Vagina (tissue), 2 donors: ENCODE measurements around the gene IMP3. TPM values are rescaled to one million over a fixed set of nuclear protein-coding genes. Genes with fewer than 3 reads are reported as not detected.
A peak's percentile ranks its signal among the peaks of the same experiment; 100 is the strongest.
"Not testable (repeated sequence)": the region's sequence is repeated elsewhere in the genome, so short reads cannot be mapped to it uniquely, and the experiment has no call there.

Experiments used
- DNase-seq, 2 donors: peaks; one replicate each; pipeline ENCODE4 v3.0.0-alpha.2; 2017; ENCODE audit errors: extremely low spot score in 2 of 2
- H3K27ac ChIP-seq: fragments of 200-600 bp; sonication (generic); one replicate; pipeline ENCODE4 v1.5.1; 2019
- H3K27me3 ChIP-seq: fragments of 200-600 bp; sonication (generic); one replicate; pipeline ENCODE4 v1.5.1; 2019
- H3K36me3 ChIP-seq, 2 donors: fragments of 200-600 bp; sonication (generic); one replicate each; pipeline ENCODE4 v1.5.1; 2017 to 2019
- H3K4me1 ChIP-seq: fragments of 200-600 bp; sonication (generic); one replicate; pipeline ENCODE4 v1.5.1; 2019
- H3K4me3 ChIP-seq, 2 donors: fragments of 200-600 bp; sonication (generic); 1 replicate in 1 of 2; 2 replicates in 1 of 2; pipeline ENCODE4 v1.5.1; 2016 to 2019
- H3K9me3 ChIP-seq: fragments of 200-600 bp; sonication (generic); one replicate; pipeline ENCODE4 v1.5.1; 2019
- CTCF ChIP-seq, 3 experiments: fragments of 450-650 bp in 2 of 3; fragments of 200-600 bp in 1 of 3; sonication (generic) in 1 of 3; IDR thresholded peaks; one replicate each; pipeline ENCODE4 v1.5.1; 2017 to 2019; ENCODE audit warnings: antibody characterized with exemption in 3 of 3, mild to moderate bottlenecking in 2 of 3, moderate library complexity in 2 of 3
- POLR2A ChIP-seq, 2 donors: fragments of 450-650 bp; IDR thresholded peaks; one replicate each; pipeline ENCODE4 v1.6.1; 2017; ENCODE audit warnings: antibody characterized with exemption in 2 of 2, mild to moderate bottlenecking in 2 of 2, moderate library complexity in 2 of 2
- POLR2AphosphoS5 ChIP-seq, 2 donors: sonication (generic); formaldehyde crosslinking; IDR thresholded peaks; one replicate each; pipeline ENCODE4 v1.9.0; 2017; ENCODE audit warnings: antibody characterized with exemption in 2 of 2, mild to moderate bottlenecking in 2 of 2, low read depth in 1 of 2; ENCODE audit not compliant: insufficient read depth in 1 of 2
- intact Hi-C: fragments of 100-400 bp; cut with DNase I; formaldehyde crosslinking; loops from one replicate; pipeline ENCODE4 v1.15.1; 2023
- total RNA-seq: library from RNA; depleted of rRNA; stranded (reverse); fragments of >200 nt; gene quantifications from one replicate; pipeline ENCODE4 v1.2.3, GENCODE V29; 2016

The IMP3 gene
- total RNA-seq, 1 donor from 2014 or later: 109 TPM

GRCh38 chr15:75640483-75641178 is 607 bp upstream of the IMP3 start:
- Histone ChIP-seq H3K27me3 (no peaks in the 10 kb centered on the region), H3K27ac (peak overlapping the region; percentile 89), H3K36me3 (no peaks in the 10 kb centered on the region), H3K4me1 (peaks cover 45% of the 10 kb centered on the region), H3K4me3 (peak overlapping the region; percentile 83 to 94), H3K9me3 (no peaks in the 10 kb centered on the region)
- peak in 1 of 2 donors; percentile 92 for DNase-seq
- TF ChIP-seq POLR2AphosphoS5 (IDR thresholded peaks at IDR 0.05; ENCODE audit: insufficient read depth in 1 of 2, low read depth in 1 of 2) (no peak), POLR2A (IDR thresholded peaks at IDR 0.05) (no peak), CTCF (IDR thresholded peaks at IDR 0.05) (no peak)
- intact Hi-C loops: no loop called here

GRCh38 chr15:75639191-75639708 is 774 bp downstream of the IMP3 start:
- peak in 1 of 2 donors; percentile 90 for DNase-seq
- H3K27ac ChIP-seq: peak overlapping the region; percentile 89
- intact Hi-C loops: loop anchor here (5.0 kb wide), 2 partner anchors 38 to 272 kb away; partner anchors contain the start of gene MAN2C1
- H3K27me3 ChIP-seq: no peaks in the 10 kb centered on the region
- H3K4me1 ChIP-seq: peaks cover 43% of the 10 kb centered on the region
- no peaks in the 10 kb centered on the region for H3K9me3 ChIP-seq
- H3K36me3 ChIP-seq: no peaks in the 10 kb centered on the region
- TF ChIP-seq CTCF (IDR thresholded peaks at IDR 0.05) (no peak), POLR2A (IDR thresholded peaks at IDR 0.05) (no peak), POLR2AphosphoS5 (IDR thresholded peaks at IDR 0.05; ENCODE audit: insufficient read depth in 1 of 2, low read depth in 1 of 2) (no peak)
- peak overlapping the region; percentile 83 to 94 for H3K4me3 ChIP-seq

- peaks cover 43% of the 10 kb centered on the region for H3K4me1 ChIP-seq
- H3K36me3 ChIP-seq: no peaks in the 10 kb centered on the region
- peak overlapping the region; percentile 89 for H3K27ac ChIP-seq
- intact Hi-C loops: loop anchor here (5.0 kb wide), 2 partner anchors 40 to 270 kb away; partner anchors contain the start of gene MAN2C1
- TF ChIP-seq CTCF (IDR thresholded peaks at IDR 0.05) (no peak), POLR2A (IDR thresholded peaks at IDR 0.05) (no peak), POLR2AphosphoS5 (IDR thresholded peaks at IDR 0.05; ENCODE audit: insufficient read depth in 1 of 2, low read depth in 1 of 2) (no peak)
- H3K9me3 ChIP-seq: no peaks in the 10 kb centered on the region
- no peaks in the 10 kb centered on the region for H3K27me3 ChIP-seq
- no peak for DNase-seq
- no peak overlapping the region for H3K4me3 ChIP-seq
Measured at GRCh38 chr15:75637245-75638009, 2.6 kb downstream of the IMP3 start.

- intact Hi-C loops: loop anchor here (5.0 kb wide), 2 partner anchors 41 to 269 kb away; partner anchors contain the start of gene MAN2C1
- no peak for DNase-seq
- TF ChIP-seq POLR2AphosphoS5 (IDR thresholded peaks at IDR 0.05; ENCODE audit: insufficient read depth in 1 of 2, low read depth in 1 of 2): no peak
- TF ChIP-seq CTCF (IDR thresholded peaks at IDR 0.05): no peak
- TF ChIP-seq POLR2A (IDR thresholded peaks at IDR 0.05): no peak
- Histone ChIP-seq H3K27ac (no peak overlapping the region), H3K4me3 (no peak overlapping the region), H3K9me3 (no peaks in the 10 kb centered on the region), H3K4me1 (peaks cover 39% of the 10 kb centered on the region), H3K27me3 (no peaks in the 10 kb centered on the region), H3K36me3 (no peaks in the 10 kb centered on the region)
Measured at GRCh38 chr15:75636026-75636425, 4.0 kb downstream of the IMP3 start.

- H3K27me3 ChIP-seq, H3K9me3 ChIP-seq, DNase-seq, H3K4me3 ChIP-seq, H3K36me3 ChIP-seq, H3K27ac ChIP-seq, intact Hi-C loops: not testable (repeated sequence)
- peaks cover 29% of the 10 kb centered on the region for H3K4me1 ChIP-seq
Measured at GRCh38 chr15:75633922-75634321, 6.1 kb downstream of the IMP3 start.
